Measurements from ENCODE around the gene ENTPD3. TPM values are rescaled to one million over a fixed set of nuclear protein-coding genes. Genes with fewer than 3 reads are reported as not detected.

ENTPD3 gene
- total RNA-seq, 1 experiment from 2014 or later, result 4.0 TPM

GRCh38 chr3:40350529-40350928 lies 36.5 kb upstream of the ENTPD3 start:
- peaks cover 17% of the 10 kb centered on the region for H3K27me3 Mint-ChIP-seq (ENCODE audit: unreplicated experiment)
- CTCF ChIA-PET, result no interaction called here
- H3K36me3 Mint-ChIP-seq (ENCODE audit: insufficient read depth, unreplicated experiment), result no peaks in the 10 kb centered on the region
- H3K4me1 Mint-ChIP-seq (ENCODE audit: low read depth, unreplicated experiment), result no peaks in the 10 kb centered on the region
- no peak for DNase-seq
- TF ChIP-seq CTCF (IDR thresholded peaks at IDR 0.05; ENCODE audit: unreplicated experiment), result no peak
- no TSS peak for BruUV-seq (replicated peaks)
- no peak overlapping the region for H3K4me3 Mint-ChIP-seq (ENCODE audit: low read depth, unreplicated experiment)
- no peak overlapping the region for H3K27ac Mint-ChIP-seq (ENCODE audit: unreplicated experiment)
- intact Hi-C loops (cut with micrococcal nuclease; ENCODE audit: unreplicated experiment), result no loop called here
- no peaks in the 10 kb centered on the region for H3K9me3 Mint-ChIP-seq (ENCODE audit: low read depth, unreplicated experiment)

GRCh38 chr3:40355410-40355809 lies 31.6 kb upstream of the ENTPD3 start:
- intact Hi-C loops (cut with micrococcal nuclease; ENCODE audit: unreplicated experiment), result no loop called here
- H3K4me3 Mint-ChIP-seq (ENCODE audit: low read depth, unreplicated experiment), result no peak overlapping the region
- no peaks in the 10 kb centered on the region for H3K4me1 Mint-ChIP-seq (ENCODE audit: low read depth, unreplicated experiment)
- TF ChIP-seq CTCF (IDR thresholded peaks at IDR 0.05; ENCODE audit: unreplicated experiment), result no peak
- CTCF ChIA-PET, result no interaction called here
- H3K27ac Mint-ChIP-seq (ENCODE audit: unreplicated experiment), result no peak overlapping the region
- peaks cover 17% of the 10 kb centered on the region for H3K27me3 Mint-ChIP-seq (ENCODE audit: unreplicated experiment)
- DNase-seq, result no peak
- no peaks in the 10 kb centered on the region for H3K9me3 Mint-ChIP-seq (ENCODE audit: low read depth, unreplicated experiment)
- H3K36me3 Mint-ChIP-seq (ENCODE audit: insufficient read depth, unreplicated experiment), result no peaks in the 10 kb centered on the region
- no TSS peak for BruUV-seq (replicated peaks)

- no peaks in the 10 kb centered on the region for H3K9me3 Mint-ChIP-seq (ENCODE audit: low read depth, unreplicated experiment)
- CTCF ChIA-PET, result no interaction called here
- H3K27ac Mint-ChIP-seq (ENCODE audit: unreplicated experiment), result no peak overlapping the region
- H3K36me3 Mint-ChIP-seq (ENCODE audit: insufficient read depth, unreplicated experiment), result no peaks in the 10 kb centered on the region
- peaks cover 14% of the 10 kb centered on the region for H3K27me3 Mint-ChIP-seq (ENCODE audit: unreplicated experiment)
- H3K4me1 Mint-ChIP-seq (ENCODE audit: low read depth, unreplicated experiment), result no peaks in the 10 kb centered on the region
- TF ChIP-seq CTCF (IDR thresholded peaks at IDR 0.05; ENCODE audit: unreplicated experiment), result no peak
- no peak overlapping the region for H3K4me3 Mint-ChIP-seq (ENCODE audit: low read depth, unreplicated experiment)
- no peak for DNase-seq
- intact Hi-C loops (cut with micrococcal nuclease; ENCODE audit: unreplicated experiment), result no loop called here
- no TSS peak for BruUV-seq (replicated peaks)
These were observed 28.5 kb upstream of the ENTPD3 start for GRCh38 chr3:40358454-40358853.

- CTCF ChIA-PET, result no interaction called here
- H3K4me1 Mint-ChIP-seq (ENCODE audit: low read depth, unreplicated experiment), result no peaks in the 10 kb centered on the region
- H3K9me3 Mint-ChIP-seq (ENCODE audit: low read depth, unreplicated experiment), result no peaks in the 10 kb centered on the region
- H3K27me3 Mint-ChIP-seq (ENCODE audit: unreplicated experiment), result no peaks in the 10 kb centered on the region
- H3K4me3 Mint-ChIP-seq (ENCODE audit: low read depth, unreplicated experiment), result no peak overlapping the region
- TF ChIP-seq CTCF (IDR thresholded peaks at IDR 0.05; ENCODE audit: unreplicated experiment), result no peak
- H3K36me3 Mint-ChIP-seq (ENCODE audit: insufficient read depth, unreplicated experiment), result no peaks in the 10 kb centered on the region
- intact Hi-C loops (cut with micrococcal nuclease; ENCODE audit: unreplicated experiment), result no loop called here
- H3K27ac Mint-ChIP-seq (ENCODE audit: unreplicated experiment), result no peak overlapping the region
- no peak for DNase-seq
- BruUV-seq (replicated peaks), result no TSS peak
These were observed 23.3 kb upstream of the ENTPD3 start for GRCh38 chr3:40363674-40364073.

All from Calu3 (cell line).